Suprapubic skin (tissue), 4 donors: ENCODE results near the gene SMC6. TPM values are rescaled to one million over a fixed set of nuclear protein-coding genes. Genes with fewer than 3 reads are reported as not detected.

Source experiments
- DNase-seq, 2 donors: peaks; one replicate each; pipeline ENCODE4 v3.0.0-alpha.2; 2019; ENCODE audit warnings: low spot score in 2 of 2
- H3K27ac ChIP-seq: fragments of 200-600 bp; sonication (generic); one replicate; pipeline ENCODE4 v1.5.1; 2019
- H3K27me3 ChIP-seq: fragments of 200-600 bp; sonication (generic); one replicate; pipeline ENCODE4 v1.5.1; 2019
- H3K36me3 ChIP-seq: fragments of 200-600 bp; sonication (generic); one replicate; pipeline ENCODE4 v1.5.1; 2019
- H3K4me1 ChIP-seq: fragments of 200-600 bp; sonication (generic); one replicate; pipeline ENCODE4 v1.5.1; 2019
- H3K4me3 ChIP-seq: fragments of 200-600 bp; sonication (generic); one replicate; pipeline ENCODE4 v1.5.1; 2019; ENCODE audit warnings: mild to moderate bottlenecking
- H3K9me3 ChIP-seq: fragments of 200-600 bp; sonication (generic); one replicate; pipeline ENCODE4 v1.5.1; 2019
- CTCF ChIP-seq, 2 donors: fragments of 200-600 bp in 1 of 2; fragments of 450-650 bp in 1 of 2; sonication (generic) in 1 of 2; IDR thresholded peaks; one replicate each; pipeline ENCODE4 v1.5.1; 2016 to 2019; ENCODE audit warnings: antibody characterized with exemption in 2 of 2, mild to moderate bottlenecking in 1 of 2, moderate library complexity in 1 of 2
- EP300 ChIP-seq: sonication (generic); formaldehyde crosslinking; IDR thresholded peaks from one replicate; pipeline ENCODE4 v1.6.1; 2017; ENCODE audit warnings: antibody characterized with exemption
- POLR2A ChIP-seq, 2 donors: fragments of 450-650 bp; IDR thresholded peaks; one replicate each; pipeline ENCODE4 v1.6.1; 2017; ENCODE audit warnings: antibody characterized with exemption in 2 of 2, mild to moderate bottlenecking in 2 of 2, moderate library complexity in 2 of 2
- POLR2AphosphoS5 ChIP-seq, 3 donors: sonication (generic); formaldehyde crosslinking; IDR thresholded peaks; one replicate each; pipeline ENCODE4 v1.6.1; 2017; ENCODE audit warnings: antibody characterized with exemption in 3 of 3
- WGBS: methylation state at CpG from one replicate; pipeline ENCODE4 v1.1.5; 2018; 5-methylcytosine and 5-hydroxymethylcytosine counted together
- total RNA-seq, 4 donors: library from RNA; depleted of rRNA; stranded (reverse); fragments of >200 nt; gene quantifications; one replicate each; pipeline ENCODE4 v1.1.0, GENCODE V29; 2016

The SMC6 gene
- total RNA-seq, 4 donors from 2014 or later = 22.5 to 34.0 (median 26.9) TPM

DNA sequence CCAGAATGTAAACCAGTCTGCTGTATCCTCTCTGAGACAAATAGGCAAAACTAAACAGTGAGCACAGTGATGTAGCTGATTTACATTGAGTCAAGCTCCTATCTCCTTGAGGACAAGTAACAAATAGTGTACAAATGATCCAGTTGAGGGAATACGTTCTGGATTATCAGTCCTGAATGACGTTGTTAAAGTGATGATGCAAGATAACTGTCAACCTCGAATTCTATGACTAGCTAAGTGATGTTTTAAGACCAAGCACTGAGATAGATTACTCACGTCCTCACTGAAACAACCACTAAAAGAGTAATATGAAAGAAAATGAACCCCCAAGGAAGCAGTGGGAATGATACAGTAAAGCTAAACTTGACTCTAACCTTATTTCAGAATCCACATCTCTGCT is 46.8 kb downstream of the SMC6 start:
- Histone ChIP-seq H3K27ac (no peak overlapping the region), H3K4me3 (no peak overlapping the region), H3K4me1 (no peaks in the 10 kb centered on the region), H3K27me3 (no peaks in the 10 kb centered on the region), H3K9me3 (no peaks in the 10 kb centered on the region), H3K36me3 (peaks cover 60% of the 10 kb centered on the region)
- TF ChIP-seq POLR2A (IDR thresholded peaks at IDR 0.05) (no peak), CTCF (IDR thresholded peaks at IDR 0.05) (no peak), EP300 (no peak), POLR2AphosphoS5 (IDR thresholded peaks at IDR 0.05) (no peak)
- WGBS = 89% methylated on average over 4 of the region's 4 CpGs
- DNase-seq = no peak

GRCh38 chr2:17690776-17691175 is 62.8 kb downstream of the SMC6 start:
- H3K27me3 ChIP-seq = no peaks in the 10 kb centered on the region
- H3K4me3 ChIP-seq = no peak overlapping the region
- 96% methylated on average over 7 of the region's 7 CpGs for WGBS
- no peaks in the 10 kb centered on the region for H3K4me1 ChIP-seq
- H3K36me3 ChIP-seq = peaks cover 64% of the 10 kb centered on the region
- H3K27ac ChIP-seq = no peak overlapping the region
- no peak for DNase-seq
- no peaks in the 10 kb centered on the region for H3K9me3 ChIP-seq
- TF ChIP-seq CTCF (IDR thresholded peaks at IDR 0.05) = no peak
- TF ChIP-seq POLR2AphosphoS5 (IDR thresholded peaks at IDR 0.05) = no peak

GRCh38 chr2:17689010-17689409 is 64.6 kb downstream of the SMC6 start:
- Histone ChIP-seq H3K4me3 (no peak overlapping the region), H3K9me3 (no peaks in the 10 kb centered on the region), H3K27ac (no peak overlapping the region), H3K4me1 (no peaks in the 10 kb centered on the region), H3K27me3 (no peaks in the 10 kb centered on the region), H3K36me3 (peaks cover 60% of the 10 kb centered on the region)
- 78% methylated on average over 6 of the region's 6 CpGs for WGBS
- no peak for DNase-seq
- TF ChIP-seq POLR2A (IDR thresholded peaks at IDR 0.05) (no peak), POLR2AphosphoS5 (IDR thresholded peaks at IDR 0.05) (no peak), EP300 (no peak), CTCF (IDR thresholded peaks at IDR 0.05) (no peak)

- Histone ChIP-seq H3K4me3 (no peak overlapping the region), H3K9me3 (no peaks in the 10 kb centered on the region), H3K36me3 (peaks cover 62% of the 10 kb centered on the region), H3K27me3 (no peaks in the 10 kb centered on the region), H3K27ac (no peak overlapping the region), H3K4me1 (no peaks in the 10 kb centered on the region)
- WGBS = 79% methylated on average over 1 of the region's 1 CpG
- TF ChIP-seq POLR2A (IDR thresholded peaks at IDR 0.05) = no peak
- no peak for DNase-seq
Measured at GRCh38 chr2:17688600-17688999, 65.0 kb downstream of the SMC6 start.

DNA sequence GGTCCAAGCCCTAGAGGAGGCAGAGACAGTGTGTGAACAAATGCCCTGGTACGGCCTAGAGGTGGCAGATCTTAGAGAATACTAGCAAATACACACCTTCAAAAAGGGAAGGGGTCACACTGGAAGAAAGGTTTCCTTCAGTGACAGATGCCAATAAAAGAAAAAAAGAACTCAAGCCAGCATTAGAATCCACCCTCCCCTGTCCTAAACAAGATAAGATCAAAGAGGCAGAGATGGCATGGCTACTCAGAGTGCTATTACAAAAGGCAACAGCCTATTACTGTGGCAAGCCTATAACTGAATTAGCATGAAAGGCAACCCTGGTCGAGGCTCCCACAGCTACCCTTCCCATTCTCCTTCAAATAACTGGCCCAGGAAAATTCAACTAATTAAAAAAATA is 69.6 kb downstream of the SMC6 start:
- 79% methylated on average over 2 of the region's 2 CpGs for WGBS
- H3K36me3 ChIP-seq = peaks cover 41% of the 10 kb centered on the region

More for the DNA sequence above, 69.6 kb downstream of the SMC6 start:
- TF ChIP-seq CTCF (IDR thresholded peaks at IDR 0.05) (no peak), EP300 (no peak), POLR2AphosphoS5 (IDR thresholded peaks at IDR 0.05) (no peak), POLR2A (IDR thresholded peaks at IDR 0.05) (no peak)
- Histone ChIP-seq H3K4me3 (no peak overlapping the region), H3K9me3 (no peaks in the 10 kb centered on the region), H3K4me1 (no peaks in the 10 kb centered on the region), H3K27me3 (no peaks in the 10 kb centered on the region), H3K27ac (no peak overlapping the region)
- no peak for DNase-seq
